Chondrocyte (in vitro differentiated cells): ENCODE data around the gene EMC7. TPM values are rescaled to one million over a fixed set of nuclear protein-coding genes. Genes with fewer than 3 reads are reported as not detected.

ENCODE experiments used
- DNase-seq: peaks from one replicate; pipeline ENCODE4 v3.0.0; 2021; ENCODE audit warnings: mixed read lengths, low spot score
- H3K27ac Mint-ChIP-seq: one replicate; pipeline ENCODE4 v1.8.0; 2021; ENCODE audit warnings: mild to moderate bottlenecking, moderate library complexity, mixed read lengths; ENCODE audit not compliant: unreplicated experiment
- H3K27me3 Mint-ChIP-seq: 2 replicates; pipeline ENCODE4 v1.8.0; 2021; ENCODE audit warnings: low read depth, mixed read lengths
- H3K36me3 Mint-ChIP-seq: 2 replicates; pipeline ENCODE4 v1.8.0; 2021; ENCODE audit warnings: low read depth, mixed read lengths
- H3K4me1 Mint-ChIP-seq: 2 replicates; pipeline ENCODE4 v1.8.0; 2021; ENCODE audit warnings: low read depth, mild to moderate bottlenecking, mixed read lengths
- H3K4me3 Mint-ChIP-seq: one replicate; pipeline ENCODE4 v1.8.0; 2021; ENCODE audit warnings: mild to moderate bottlenecking, moderate library complexity, mixed read lengths; ENCODE audit not compliant: unreplicated experiment
- H3K9me3 Mint-ChIP-seq: 2 replicates; pipeline ENCODE4 v1.8.0; 2021; ENCODE audit warnings: low read depth, mixed read lengths
- CTCF ChIP-seq: fragments of 200-600 bp; sonication (generic); IDR thresholded peaks from 2 replicates; pipeline ENCODE4 v1.5.0; 2021; ENCODE audit warnings: antibody characterized with exemption, mild to moderate bottlenecking, moderate library complexity
- total RNA-seq: library from RNA; stranded (reverse); gene quantifications from 3 replicates; pipeline ENCODE4 v1.2.1, GENCODE V29; 2021

EMC7 gene
- total RNA-seq, 1 donor from 2014 or later: 98.7 TPM

DNA sequence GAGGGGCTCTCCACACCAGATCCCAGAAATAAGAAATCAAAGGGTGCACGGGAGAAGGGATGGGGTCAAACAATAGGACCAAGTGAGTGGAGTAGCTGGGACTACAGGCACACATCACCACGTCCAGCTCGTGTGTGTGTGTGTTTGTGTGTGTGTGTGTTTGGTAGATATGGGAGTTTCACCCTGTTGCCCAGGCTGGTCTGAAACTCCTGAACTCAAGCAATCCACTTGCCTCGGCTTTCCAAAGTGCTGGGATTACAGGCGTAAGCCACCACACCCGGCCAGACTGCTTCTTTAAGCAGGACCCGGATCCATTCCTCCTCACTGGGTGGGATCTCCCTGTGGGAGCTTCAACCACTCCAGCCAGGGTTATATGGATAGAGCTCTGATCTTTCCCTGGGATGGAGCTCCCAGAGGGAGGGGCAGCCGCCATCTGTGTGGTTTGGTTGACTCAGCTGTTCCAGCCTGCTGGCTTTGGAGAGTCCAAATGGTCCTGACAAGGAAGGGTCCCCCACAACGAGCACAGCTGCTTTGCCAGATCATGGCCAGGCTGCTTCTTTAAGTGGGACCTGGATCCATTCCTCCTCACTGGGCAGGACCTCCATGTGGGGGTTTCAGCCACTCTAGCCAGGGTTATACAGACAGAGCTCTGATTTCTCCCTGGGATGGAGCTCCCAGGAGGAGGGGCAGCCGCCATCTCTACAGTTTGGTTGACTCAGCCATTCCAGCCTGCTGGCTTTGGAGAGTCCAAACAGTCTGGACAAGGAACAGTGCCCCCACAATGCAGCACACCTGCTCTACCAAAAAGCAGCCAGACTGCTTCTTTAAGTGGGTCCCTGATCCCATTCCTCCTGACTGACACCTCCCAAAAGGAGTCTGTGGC lies 53.5 kb downstream of the EMC7 start:
- Mint-ChIP-seq H3K4me3 (no peak overlapping the region), H3K27ac (peak overlapping the region; percentile 92), H3K4me1 (peaks cover 45% of the 10 kb centered on the region), H3K9me3 (peaks cover 32% of the 10 kb centered on the region), H3K27me3 (no peaks in the 10 kb centered on the region), H3K36me3 (peaks cover 29% of the 10 kb centered on the region)
- DNase-seq: no peak
- no peak for TF ChIP-seq CTCF

GRCh38 chr15:34046471-34047145 lies 55.1 kb downstream of the EMC7 start:
- no peak overlapping the region for H3K4me3 Mint-ChIP-seq
- no peak for DNase-seq
- no peaks in the 10 kb centered on the region for H3K27me3 Mint-ChIP-seq
- peaks cover 45% of the 10 kb centered on the region for H3K4me1 Mint-ChIP-seq
- no peak for TF ChIP-seq CTCF
- H3K36me3 Mint-ChIP-seq: peaks cover 19% of the 10 kb centered on the region
- H3K9me3 Mint-ChIP-seq: peaks cover 21% of the 10 kb centered on the region
- peak overlapping the region; percentile 37 for H3K27ac Mint-ChIP-seq

DNA sequence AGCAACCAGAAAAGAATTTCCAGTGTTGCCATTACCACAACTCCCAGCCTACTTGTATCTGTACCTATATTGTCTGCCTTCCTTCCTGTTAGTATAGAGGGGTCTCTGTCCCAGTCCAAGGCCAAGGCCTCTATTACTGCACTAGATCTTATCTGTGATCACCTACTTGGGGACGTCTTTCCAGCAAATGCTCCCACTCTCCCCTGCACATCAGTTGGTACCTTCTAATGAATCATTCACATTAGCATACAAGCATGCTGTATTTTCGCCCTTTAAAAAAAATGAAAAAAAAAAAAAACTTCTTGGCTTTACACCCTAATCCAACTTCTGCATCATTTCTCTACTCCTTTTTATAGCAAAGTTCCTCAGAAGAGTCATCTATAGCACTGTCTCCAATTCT lies 57.8 kb downstream of the EMC7 start:
- no peak overlapping the region for H3K27ac Mint-ChIP-seq
- TF ChIP-seq CTCF: no peak
- H3K36me3 Mint-ChIP-seq: no peaks in the 10 kb centered on the region
- DNase-seq: no peak
- no peak overlapping the region for H3K4me3 Mint-ChIP-seq
- peaks cover 49% of the 10 kb centered on the region for H3K4me1 Mint-ChIP-seq
- no peaks in the 10 kb centered on the region for H3K9me3 Mint-ChIP-seq
- no peaks in the 10 kb centered on the region for H3K27me3 Mint-ChIP-seq

GRCh38 chr15:34043391-34043790 lies 58.3 kb downstream of the EMC7 start:
- Mint-ChIP-seq H3K4me3 (no peak overlapping the region), H3K27me3 (no peaks in the 10 kb centered on the region), H3K36me3 (no peaks in the 10 kb centered on the region), H3K9me3 (no peaks in the 10 kb centered on the region), H3K4me1 (peaks cover 44% of the 10 kb centered on the region), H3K27ac (peak overlapping the region; percentile 32)
- no peak for TF ChIP-seq CTCF
- no peak for DNase-seq

GRCh38 chr15:34039790-34040113 lies 61.9 kb downstream of the EMC7 start:
- H3K4me3 Mint-ChIP-seq: peak overlapping the region; percentile 77
- no peaks in the 10 kb centered on the region for H3K9me3 Mint-ChIP-seq
- peak overlapping the region; percentile 82 for H3K27ac Mint-ChIP-seq
- DNase-seq: no peak
- peaks cover 36% of the 10 kb centered on the region for H3K4me1 Mint-ChIP-seq
- TF ChIP-seq CTCF: no peak
- H3K27me3 Mint-ChIP-seq: no peaks in the 10 kb centered on the region
- no peaks in the 10 kb centered on the region for H3K36me3 Mint-ChIP-seq
